K562 (cell line): ENCODE measurements around the gene VRK3. TPM values are rescaled to one million over a fixed set of nuclear protein-coding genes. Genes with fewer than 3 reads are reported as not detected.

Experiments used
- ARID1B ChIP-seq: fragments of 450-650 bp; IDR thresholded peaks from 2 replicates; pipeline ENCODE4 v1.6.1; 2016; ENCODE audit warnings: antibody characterized with exemption, mild to moderate bottlenecking, inconsistent platforms
- E2F5 ChIP-seq: sonication (generic); formaldehyde crosslinking; IDR thresholded peaks from 2 replicates; pipeline ENCODE4 v1.8.0; 2022; ENCODE audit warnings: mild to moderate bottlenecking, missing genetic modification reagents
- REST ChIP-seq, 2 experiments: fragments of 450-650 bp; formaldehyde crosslinking in 1 of 2; IDR thresholded peaks; 2 replicates each; pipeline versions ENCODE4 v1.4.0 to v1.6.1; 2014 to 2020; ENCODE audit warnings: mild to moderate bottlenecking in 2 of 2, borderline replicate concordance in 1 of 2, low read depth in 1 of 2
- ZNF318 ChIP-seq, 2 experiments: fragments of 450-650 bp; IDR thresholded peaks; 2 replicates each; pipeline ENCODE4 v1.6.1; 2016; ENCODE audit warnings: mild to moderate bottlenecking in 2 of 2, borderline replicate concordance in 1 of 2, low read depth in 1 of 2, moderate library complexity in 1 of 2
- polyA plus RNA-seq, 8 experiments: library from polyadenylated mRNA; depleted of rRNA in 4 of 8; stranded (reverse) in 5 of 8; unstranded in 3 of 8; fragments of >200 nt; fragmentation: Nextera tagmentation in 2 of 8; fragmentation: Illumina TruSeq in 1 of 8; extraction: Ambion mirVana in 2 of 8; extraction: Trizol in 1 of 8; gene quantifications; 2 replicates each; pipeline versions ENCODE4 v1.2.1 to v1.2.3, GENCODE V29; 2011 to 2014; ENCODE audit warnings: inconsistent platforms in 1 of 8, missing spikeins in 1 of 8
- total RNA-seq, 7 experiments: library from RNA; depleted of rRNA in 6 of 7; stranded (reverse); fragments of >200 nt in 6 of 7; fragmentation: Illumina TruSeq in 2 of 7; extraction: Trizol in 2 of 7; gene quantifications; 2 replicates each; pipeline versions ENCODE4 v1.2.1 to v1.2.3, GENCODE V29; 2011 to 2021; ENCODE audit warnings: low replicate concordance in 1 of 7
- TF ChIP-seq, protein P1 (sequence below): fragments of 450-650 bp; IDR thresholded peaks from 2 replicates; pipeline ENCODE4 v1.6.1; 2017; ENCODE audit warnings: antibody characterized with exemption

The VRK3 gene
- total and polyA plus RNA-seq, 9 of the 15 experiments (the other 6 are each of a cell fraction or from before 2014, with no cell fraction given): 25.6 to 94.3 (median 42.9) TPM

DNA sequence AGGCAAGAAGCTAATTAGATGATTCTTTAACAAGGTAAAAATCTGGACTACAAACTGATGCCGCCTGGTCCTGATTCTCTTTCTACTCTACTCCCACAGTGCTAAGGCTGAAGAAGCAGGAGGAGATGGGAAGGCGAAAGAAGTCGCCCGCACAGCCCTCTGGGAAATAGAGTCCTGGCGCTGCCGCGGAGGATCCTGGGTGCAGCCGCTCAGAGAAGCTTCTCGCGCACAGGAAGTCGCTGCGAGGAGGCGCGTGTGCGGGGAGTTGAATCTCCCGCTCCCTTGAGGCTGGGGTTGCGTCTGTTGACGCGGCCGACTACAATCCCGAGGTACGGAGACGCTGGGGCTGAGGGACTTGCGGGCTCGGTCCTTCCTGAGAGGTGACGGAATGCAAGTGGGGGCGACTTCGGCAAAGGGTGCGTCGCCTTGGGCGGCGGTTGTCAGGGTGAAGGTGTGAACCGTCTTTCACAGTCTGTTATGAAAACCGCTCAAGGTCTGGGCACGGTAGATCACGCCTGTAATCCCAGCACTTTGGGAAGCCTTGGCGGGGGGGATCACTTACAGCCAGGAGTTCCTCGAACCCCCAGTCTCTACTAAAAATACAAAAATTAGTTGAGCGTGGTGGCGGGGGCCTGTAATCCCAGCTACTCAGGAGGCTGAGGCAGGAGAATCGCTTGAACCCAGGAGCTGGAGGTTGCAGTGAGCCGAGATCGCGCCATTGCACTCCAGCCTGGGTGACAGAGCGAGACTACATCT, 800 bp upstream of the VRK3 start, which contains the start of gene ZNF473 (continued):
- TF ChIP-seq REST (IDR thresholded peaks at IDR 0.05; ENCODE audit: borderline replicate concordance): no peak
- peak; percentile 53; the same call in 1 of the 2 replicates for TF ChIP-seq REST (CRISPR knock-in tag; IDR thresholded peaks at IDR 0.05; ENCODE audit: low read depth)
- TF ChIP-seq E2F5 (CRISPR knock-in tag): peak; percentile 98
- TF ChIP-seq, protein P1, sequence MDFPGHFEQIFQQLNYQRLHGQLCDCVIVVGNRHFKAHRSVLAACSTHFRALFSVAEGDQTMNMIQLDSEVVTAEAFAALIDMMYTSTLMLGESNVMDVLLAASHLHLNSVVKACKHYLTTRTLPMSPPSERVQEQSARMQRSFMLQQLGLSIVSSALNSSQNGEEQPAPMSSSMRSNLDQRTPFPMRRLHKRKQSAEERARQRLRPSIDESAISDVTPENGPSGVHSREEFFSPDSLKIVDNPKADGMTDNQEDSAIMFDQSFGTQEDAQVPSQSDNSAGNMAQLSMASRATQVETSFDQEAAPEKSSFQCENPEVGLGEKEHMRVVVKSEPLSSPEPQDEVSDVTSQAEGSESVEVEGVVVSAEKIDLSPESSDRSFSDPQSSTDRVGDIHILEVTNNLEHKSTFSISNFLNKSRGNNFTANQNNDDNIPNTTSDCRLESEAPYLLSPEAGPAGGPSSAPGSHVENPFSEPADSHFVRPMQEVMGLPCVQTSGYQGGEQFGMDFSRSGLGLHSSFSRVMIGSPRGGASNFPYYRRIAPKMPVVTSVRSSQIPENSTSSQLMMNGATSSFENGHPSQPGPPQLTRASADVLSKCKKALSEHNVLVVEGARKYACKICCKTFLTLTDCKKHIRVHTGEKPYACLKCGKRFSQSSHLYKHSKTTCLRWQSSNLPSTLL: no peak
- peak; percentile 31; the same call in 1 of the 2 replicates for TF ChIP-seq ARID1B
- TF ChIP-seq ZNF318 (IDR thresholded peaks at IDR 0.05; ENCODE audit: borderline replicate concordance in 1 of 2, low read depth in 1 of 2): no peak
